ENCODE results near the gene TMEM270. TPM values are rescaled to one million over a fixed set of nuclear protein-coding genes. Genes with fewer than 3 reads are reported as not detected.
A peak's percentile ranks its signal among the peaks of the same experiment; 100 is the strongest.
"Not testable (repeated sequence)": the region's sequence is repeated elsewhere in the genome, so short reads cannot be mapped to it uniquely, and the experiment has no call there.

The TMEM270 gene
- total RNA-seq, 4 donors from 2014 or later, result not detected

DNA sequence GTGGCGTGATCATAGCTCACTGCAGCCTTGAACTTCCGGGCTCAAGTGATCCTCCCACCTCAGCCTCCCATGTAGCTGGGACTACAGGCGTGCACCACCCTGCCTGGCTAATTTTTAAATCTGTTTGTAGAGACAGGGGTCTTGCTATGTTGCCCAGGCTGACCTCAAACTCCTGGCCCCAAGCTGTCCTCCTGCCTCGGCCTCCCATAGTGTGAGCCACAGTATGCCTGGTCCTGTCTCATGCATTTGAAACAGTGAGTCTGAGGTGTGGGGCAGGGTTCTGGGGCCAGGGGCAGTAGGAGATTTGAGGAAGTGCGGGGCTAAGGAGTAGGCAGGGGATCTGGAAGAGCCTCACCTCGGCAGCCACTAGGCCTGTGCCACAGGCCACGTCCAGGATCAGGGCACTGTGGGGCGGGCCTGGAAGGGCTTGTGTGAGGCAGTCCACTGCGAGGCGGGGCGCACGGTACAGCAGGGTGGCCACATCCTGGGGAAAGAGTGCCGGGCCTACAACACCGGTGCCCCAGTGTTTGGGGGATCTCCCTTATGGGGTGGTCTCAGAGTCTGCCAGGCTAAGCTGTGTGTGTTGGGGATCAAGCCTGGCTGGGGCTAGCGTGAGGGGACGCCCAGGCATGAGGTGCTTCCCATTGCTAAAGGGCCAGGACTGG is 20.1 kb upstream of the TMEM270 start:
- no peak for ATAC-seq (ENCODE audit: low FRiP score)
- TF ChIP-seq, protein P1, sequence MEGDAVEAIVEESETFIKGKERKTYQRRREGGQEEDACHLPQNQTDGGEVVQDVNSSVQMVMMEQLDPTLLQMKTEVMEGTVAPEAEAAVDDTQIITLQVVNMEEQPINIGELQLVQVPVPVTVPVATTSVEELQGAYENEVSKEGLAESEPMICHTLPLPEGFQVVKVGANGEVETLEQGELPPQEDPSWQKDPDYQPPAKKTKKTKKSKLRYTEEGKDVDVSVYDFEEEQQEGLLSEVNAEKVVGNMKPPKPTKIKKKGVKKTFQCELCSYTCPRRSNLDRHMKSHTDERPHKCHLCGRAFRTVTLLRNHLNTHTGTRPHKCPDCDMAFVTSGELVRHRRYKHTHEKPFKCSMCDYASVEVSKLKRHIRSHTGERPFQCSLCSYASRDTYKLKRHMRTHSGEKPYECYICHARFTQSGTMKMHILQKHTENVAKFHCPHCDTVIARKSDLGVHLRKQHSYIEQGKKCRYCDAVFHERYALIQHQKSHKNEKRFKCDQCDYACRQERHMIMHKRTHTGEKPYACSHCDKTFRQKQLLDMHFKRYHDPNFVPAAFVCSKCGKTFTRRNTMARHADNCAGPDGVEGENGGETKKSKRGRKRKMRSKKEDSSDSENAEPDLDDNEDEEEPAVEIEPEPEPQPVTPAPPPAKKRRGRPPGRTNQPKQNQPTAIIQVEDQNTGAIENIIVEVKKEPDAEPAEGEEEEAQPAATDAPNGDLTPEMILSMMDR (IDR thresholded peaks at IDR 0.05), result no peak
- DNase-seq (ENCODE audit: low spot score), result no peak

DNA sequence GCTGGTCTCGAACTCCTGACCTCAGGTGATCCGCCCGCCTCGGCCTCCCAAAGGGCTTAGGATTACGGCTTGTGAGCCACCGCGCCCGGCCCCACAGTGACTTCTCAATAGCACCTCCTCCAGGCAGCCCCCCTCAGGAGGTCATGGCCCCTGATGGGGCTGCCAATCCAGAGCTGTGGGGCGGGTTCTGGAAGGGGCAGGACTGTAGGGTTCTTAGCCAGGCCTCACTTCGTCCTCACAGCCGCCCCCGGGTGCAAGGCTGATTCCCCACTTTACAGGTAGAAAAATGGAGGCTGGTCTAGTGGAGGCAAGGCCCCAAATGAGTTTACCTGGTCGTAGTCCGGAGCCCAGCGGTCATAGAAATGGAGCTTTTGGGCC is 19.3 kb upstream of the TMEM270 start:
- TF ChIP-seq, protein P1 (IDR thresholded peaks at IDR 0.05), result no peak
- DNase-seq (ENCODE audit: low spot score) (no peak), ATAC-seq (ENCODE audit: low FRiP score) (no peak)

DNA sequence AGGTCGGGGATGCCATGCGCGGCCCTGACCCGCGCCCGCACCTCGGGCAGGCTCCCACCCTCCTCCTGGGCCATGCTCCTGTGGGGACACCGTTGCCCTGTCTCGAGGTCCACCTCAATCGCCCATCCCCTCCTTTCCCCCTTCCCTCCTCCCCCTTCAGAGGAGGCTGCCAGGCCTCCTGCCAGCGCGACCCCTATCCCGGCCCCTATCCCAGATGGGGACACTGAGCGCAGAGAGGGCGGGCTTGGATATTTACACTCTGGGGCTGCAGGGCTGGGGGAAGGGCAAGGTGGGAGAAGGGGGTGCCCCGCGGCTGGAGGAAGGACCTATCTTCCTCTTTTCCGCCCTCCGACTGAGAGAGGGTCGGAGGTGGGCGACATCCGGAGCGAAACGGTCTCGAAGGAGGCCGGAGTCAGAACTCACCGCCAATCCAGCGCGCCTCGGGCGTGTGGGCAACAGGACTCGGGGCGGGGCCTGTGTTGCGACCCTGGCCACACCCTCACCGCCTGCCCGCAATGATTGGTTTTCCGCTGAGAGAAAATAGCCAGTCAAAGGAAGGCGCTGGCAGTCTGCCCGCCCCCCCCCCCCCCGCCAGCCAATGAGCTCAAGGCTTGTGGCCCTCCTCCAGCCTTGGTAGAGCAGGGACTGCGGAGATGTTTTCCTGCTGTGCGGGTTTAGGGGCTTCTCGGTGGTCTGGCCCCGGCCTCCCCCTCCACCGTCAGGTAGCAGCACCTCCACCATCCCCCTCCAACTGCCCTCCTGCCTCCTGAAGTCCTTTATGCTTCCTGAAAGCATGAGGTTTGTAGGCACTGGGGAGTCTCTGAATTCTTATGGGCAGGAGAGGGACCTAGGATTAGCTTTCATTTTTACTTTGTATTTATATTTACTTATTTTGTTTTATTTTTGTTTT is 18.6 kb upstream of the TMEM270 start, which contains the start of gene METTL27:
Gene METTL27, minus strand, starts transcription at position 450 of the 910 bp plus-strand sequence. Its CDS starts 376 bp downstream, at position 74.
- DNase-seq (ENCODE audit: low spot score), result peak; percentile 75

DNA sequence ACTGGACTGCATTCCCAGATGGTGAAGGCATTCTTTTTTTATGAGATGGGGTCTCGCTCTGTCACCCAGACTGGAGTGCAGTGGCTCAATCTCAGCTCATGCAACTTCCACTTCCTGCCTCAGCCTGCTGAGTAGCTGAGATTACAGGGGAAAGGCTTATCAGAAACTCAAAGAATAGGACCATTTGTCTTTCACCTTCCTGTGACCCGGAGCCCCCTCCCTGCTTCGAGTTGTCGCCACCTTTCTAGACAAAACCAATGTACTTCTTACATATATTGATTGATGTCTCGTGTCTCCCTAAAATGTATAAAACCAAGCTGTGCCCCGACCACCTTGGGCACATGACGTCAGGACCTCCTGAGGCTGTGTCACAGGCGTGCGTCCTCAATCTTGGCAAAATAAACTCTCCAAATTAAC is 16.8 kb upstream of the TMEM270 start:
- no peak for DNase-seq (ENCODE audit: low spot score)
- TF ChIP-seq, protein P1 (IDR thresholded peaks at IDR 0.05), result no peak
- ATAC-seq (ENCODE audit: low FRiP score), result no peak

More for the DNA sequence above, 18.6 kb upstream of the TMEM270 start, which contains the start of gene METTL27:
- TF ChIP-seq, protein P1 (IDR thresholded peaks at IDR 0.05), result no peak
- peak; percentile 91 for ATAC-seq (ENCODE audit: low FRiP score)

DNA sequence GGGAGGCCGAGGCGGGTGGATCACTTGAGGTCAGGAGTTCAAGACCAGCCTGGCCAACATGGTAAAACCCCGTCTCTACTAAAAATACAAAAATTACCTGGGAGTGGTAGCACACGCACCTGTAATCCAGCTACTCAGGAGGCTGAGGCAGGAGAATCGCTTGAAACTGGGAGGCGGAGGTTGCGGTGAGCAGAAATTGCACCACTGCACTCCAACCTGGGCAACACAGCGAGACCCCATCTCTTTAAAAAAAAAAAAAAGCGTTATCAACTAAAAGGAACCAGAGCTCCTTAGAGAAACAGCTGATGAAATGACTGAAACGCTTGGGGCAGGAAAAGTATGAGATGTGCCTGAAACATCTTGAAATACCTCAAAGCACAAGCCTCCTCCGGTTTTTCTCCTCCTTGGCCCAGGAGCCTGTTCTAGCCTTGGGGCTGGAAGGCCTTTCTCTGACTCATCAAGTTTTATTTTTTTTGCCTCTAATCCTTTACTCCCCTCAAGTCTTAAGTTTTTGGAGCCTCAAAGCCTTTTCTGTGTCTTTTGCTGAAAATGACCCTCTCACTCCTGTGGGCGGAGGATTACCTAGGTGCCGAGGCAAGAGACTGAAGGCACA is 16.0 kb upstream of the TMEM270 start:
- DNase-seq (ENCODE audit: low spot score), result no peak
- peak; percentile 34 for ATAC-seq (ENCODE audit: low FRiP score)
- TF ChIP-seq, protein P1 (IDR thresholded peaks at IDR 0.05), result no peak

DNA sequence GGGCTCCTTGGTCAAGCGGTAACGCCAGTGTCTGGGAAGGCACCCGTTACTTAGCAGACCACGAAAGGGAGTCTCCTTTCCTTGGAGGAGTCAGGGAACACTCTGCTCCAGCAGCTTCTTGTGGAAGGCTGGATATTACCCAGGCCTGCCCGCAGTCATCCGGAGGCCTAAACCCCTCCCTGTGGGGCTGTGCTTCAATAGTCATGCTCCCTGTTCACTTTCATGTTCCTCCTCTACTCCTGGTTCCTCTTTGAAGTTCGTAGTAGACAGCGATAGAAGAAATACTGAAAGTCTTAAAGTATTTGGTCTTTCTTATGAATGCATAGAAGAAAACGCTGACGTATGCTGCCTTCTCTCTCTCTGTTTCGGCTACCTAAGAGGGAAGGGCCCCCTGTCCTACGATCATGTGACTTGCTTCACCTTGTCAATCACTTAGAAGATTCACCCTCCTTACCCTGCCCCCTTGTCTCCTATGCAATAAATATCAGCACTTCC is 15.2 kb upstream of the TMEM270 start:
- ATAC-seq (ENCODE audit: low FRiP score); DNase-seq (ENCODE audit: low spot score): not testable (repeated sequence)

All from omental fat pad (tissue), 4 donors.